Nephron progenitor cell (in vitro differentiated cells): ENCODE results near the gene BTBD16.

Experiments
- DNase-seq: peaks from one replicate; pipeline ENCODE4 v3.0.0; 2021
- H3K27ac Mint-ChIP-seq: 2 replicates; pipeline ENCODE4 v1.8.0; 2021; ENCODE audit warnings: mild to moderate bottlenecking, moderate library complexity, mixed read lengths
- H3K27me3 Mint-ChIP-seq: 2 replicates; pipeline ENCODE4 v1.8.0; 2021; ENCODE audit warnings: mild to moderate bottlenecking, low read depth, mixed read lengths; ENCODE audit not compliant: poor library complexity
- H3K36me3 Mint-ChIP-seq: 2 replicates; pipeline ENCODE4 v1.8.0; 2021; ENCODE audit warnings: low read depth, mixed read lengths
- H3K4me1 Mint-ChIP-seq: 2 replicates; pipeline ENCODE4 v1.8.0; 2021; ENCODE audit warnings: mixed read lengths
- H3K4me3 Mint-ChIP-seq: 2 replicates; pipeline ENCODE4 v1.8.0; 2021; ENCODE audit warnings: mild to moderate bottlenecking, moderate library complexity, mixed read lengths
- H3K9me3 Mint-ChIP-seq: 2 replicates; pipeline ENCODE4 v1.8.0; 2021; ENCODE audit warnings: mild to moderate bottlenecking, moderate library complexity, mixed read lengths
- TF ChIP-seq, protein P1 (sequence below): fragments of 200-600 bp; sonication (generic); IDR thresholded peaks from 2 replicates; pipeline ENCODE4 v1.5.0; 2021; ENCODE audit warnings: antibody characterized with exemption

Gene BTBD16

DNA sequence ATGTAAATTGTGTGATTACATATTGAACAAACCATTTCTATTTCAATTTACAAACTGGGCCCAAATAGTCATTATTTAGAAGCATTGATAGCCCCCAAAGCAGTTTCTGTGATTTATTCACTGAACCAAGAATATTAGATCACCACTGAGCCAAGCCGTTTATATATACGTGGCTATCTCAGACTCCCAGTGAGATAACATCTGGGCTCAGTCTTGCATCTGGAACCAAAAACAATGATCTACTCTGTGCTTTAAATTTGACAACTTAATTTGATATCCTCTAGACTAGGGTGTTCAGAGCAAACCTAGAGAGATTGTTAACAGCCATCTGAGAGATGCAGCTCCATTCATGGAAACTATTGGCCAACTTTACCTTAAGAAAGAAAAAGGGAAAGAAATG, 41.4 kb upstream of the BTBD16 start:
- Mint-ChIP-seq H3K9me3 (no peaks in the 10 kb centered on the region), H3K4me1 (peaks cover 6% of the 10 kb centered on the region), H3K4me3 (no peak overlapping the region), H3K36me3 (peaks cover 42% of the 10 kb centered on the region), H3K27ac (no peak overlapping the region), H3K27me3 (peaks cover 3% of the 10 kb centered on the region)
- TF ChIP-seq, protein P1, sequence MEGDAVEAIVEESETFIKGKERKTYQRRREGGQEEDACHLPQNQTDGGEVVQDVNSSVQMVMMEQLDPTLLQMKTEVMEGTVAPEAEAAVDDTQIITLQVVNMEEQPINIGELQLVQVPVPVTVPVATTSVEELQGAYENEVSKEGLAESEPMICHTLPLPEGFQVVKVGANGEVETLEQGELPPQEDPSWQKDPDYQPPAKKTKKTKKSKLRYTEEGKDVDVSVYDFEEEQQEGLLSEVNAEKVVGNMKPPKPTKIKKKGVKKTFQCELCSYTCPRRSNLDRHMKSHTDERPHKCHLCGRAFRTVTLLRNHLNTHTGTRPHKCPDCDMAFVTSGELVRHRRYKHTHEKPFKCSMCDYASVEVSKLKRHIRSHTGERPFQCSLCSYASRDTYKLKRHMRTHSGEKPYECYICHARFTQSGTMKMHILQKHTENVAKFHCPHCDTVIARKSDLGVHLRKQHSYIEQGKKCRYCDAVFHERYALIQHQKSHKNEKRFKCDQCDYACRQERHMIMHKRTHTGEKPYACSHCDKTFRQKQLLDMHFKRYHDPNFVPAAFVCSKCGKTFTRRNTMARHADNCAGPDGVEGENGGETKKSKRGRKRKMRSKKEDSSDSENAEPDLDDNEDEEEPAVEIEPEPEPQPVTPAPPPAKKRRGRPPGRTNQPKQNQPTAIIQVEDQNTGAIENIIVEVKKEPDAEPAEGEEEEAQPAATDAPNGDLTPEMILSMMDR = no peak
- no peak for DNase-seq

GRCh38 chr10:122230222-122230621, 40.9 kb upstream of the BTBD16 start:
- no peaks in the 10 kb centered on the region for H3K9me3 Mint-ChIP-seq
- DNase-seq = no peak
- no peak overlapping the region for H3K27ac Mint-ChIP-seq
- peaks cover 6% of the 10 kb centered on the region for H3K4me1 Mint-ChIP-seq
- peaks cover 3% of the 10 kb centered on the region for H3K27me3 Mint-ChIP-seq
- H3K4me3 Mint-ChIP-seq = no peak overlapping the region
- peaks cover 39% of the 10 kb centered on the region for H3K36me3 Mint-ChIP-seq
- TF ChIP-seq, protein P1 = no peak

DNA sequence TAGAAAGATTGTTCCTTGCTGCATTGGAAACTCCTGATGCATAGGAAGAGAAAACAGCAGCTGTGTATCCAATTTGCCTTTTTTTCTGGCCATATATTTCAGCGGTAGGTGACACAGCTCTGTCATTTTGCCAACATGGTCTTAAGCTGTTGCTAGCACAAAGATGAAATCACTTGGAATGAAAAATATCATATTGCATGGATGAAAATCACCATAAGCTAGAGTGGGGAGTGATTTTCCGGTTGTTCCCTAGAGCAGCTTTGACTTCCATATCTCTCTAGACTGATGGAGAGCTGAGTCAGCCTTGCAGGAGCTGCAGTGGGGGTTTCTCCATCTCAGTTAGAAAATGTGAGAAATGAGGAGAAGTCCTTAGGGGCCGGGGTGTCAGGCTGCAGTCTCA, 38.3 kb upstream of the BTBD16 start:
- H3K9me3 Mint-ChIP-seq = no peaks in the 10 kb centered on the region
- DNase-seq = no peak
- no peak overlapping the region for H3K27ac Mint-ChIP-seq
- H3K4me1 Mint-ChIP-seq = peaks cover 6% of the 10 kb centered on the region
- TF ChIP-seq, protein P1 = no peak
- H3K4me3 Mint-ChIP-seq = no peak overlapping the region
- H3K36me3 Mint-ChIP-seq = peaks cover 42% of the 10 kb centered on the region
- peaks cover 3% of the 10 kb centered on the region for H3K27me3 Mint-ChIP-seq

DNA sequence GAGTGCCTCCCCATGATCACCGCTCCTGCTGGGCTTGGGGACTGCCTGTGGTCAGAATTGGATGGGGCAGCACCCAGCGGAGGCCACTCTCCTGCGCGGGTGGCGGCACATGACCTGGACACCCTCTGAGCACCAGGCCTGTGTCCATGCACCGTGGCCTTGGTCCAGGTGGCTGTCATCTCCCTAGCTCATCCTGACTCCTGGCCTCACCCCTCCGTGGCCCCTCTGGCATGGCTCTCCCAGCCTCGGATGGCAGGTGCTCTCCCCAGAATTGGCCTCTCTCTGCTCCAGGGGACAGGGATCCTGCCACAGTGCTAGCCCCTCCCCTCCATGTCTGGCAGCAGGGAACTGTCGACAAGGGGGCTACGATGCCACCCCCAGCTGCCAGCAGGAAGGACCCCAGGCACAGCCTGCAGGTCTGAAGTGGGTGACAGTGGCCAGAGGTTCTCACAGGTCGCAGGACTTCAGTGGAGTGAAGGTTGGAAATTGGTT, 37.2 kb upstream of the BTBD16 start:
- peaks cover 3% of the 10 kb centered on the region for H3K27me3 Mint-ChIP-seq
- TF ChIP-seq, protein P1 = no peak
- peaks cover 6% of the 10 kb centered on the region for H3K4me1 Mint-ChIP-seq
- no peaks in the 10 kb centered on the region for H3K9me3 Mint-ChIP-seq
- DNase-seq = no peak
- no peak overlapping the region for H3K27ac Mint-ChIP-seq
- peaks cover 46% of the 10 kb centered on the region for H3K36me3 Mint-ChIP-seq
- H3K4me3 Mint-ChIP-seq = no peak overlapping the region

DNA sequence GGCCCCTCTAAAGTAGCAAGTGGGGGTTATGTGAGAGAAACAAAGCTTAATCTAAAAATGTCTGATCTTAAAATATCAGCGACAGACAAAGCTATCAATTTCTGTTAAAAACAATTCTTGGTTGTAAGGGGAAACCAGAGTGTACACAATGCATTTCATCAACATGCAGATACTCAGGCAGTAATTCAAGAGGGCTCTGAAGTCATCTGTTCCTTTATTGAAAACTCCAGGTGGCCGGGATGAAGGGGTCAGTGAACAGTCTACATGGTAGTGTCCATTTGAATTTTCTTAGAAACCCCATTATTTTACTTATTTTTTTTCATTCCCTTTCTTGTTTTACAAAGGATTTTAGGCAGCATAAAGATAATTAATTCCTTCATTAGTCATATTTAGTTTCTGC, 36.7 kb upstream of the BTBD16 start:
- no peak overlapping the region for H3K4me3 Mint-ChIP-seq
- H3K27ac Mint-ChIP-seq = no peak overlapping the region
- peaks cover 45% of the 10 kb centered on the region for H3K36me3 Mint-ChIP-seq
- TF ChIP-seq, protein P1 = no peak
- DNase-seq = no peak
- no peaks in the 10 kb centered on the region for H3K9me3 Mint-ChIP-seq
- H3K4me1 Mint-ChIP-seq = peaks cover 6% of the 10 kb centered on the region
- H3K27me3 Mint-ChIP-seq = peaks cover 3% of the 10 kb centered on the region

- DNase-seq = no peak
- TF ChIP-seq, protein P1 = no peak
- H3K36me3 Mint-ChIP-seq = peaks cover 52% of the 10 kb centered on the region
- no peaks in the 10 kb centered on the region for H3K9me3 Mint-ChIP-seq
- H3K27ac Mint-ChIP-seq = peak overlapping the region; percentile 77
- peaks cover 3% of the 10 kb centered on the region for H3K27me3 Mint-ChIP-seq
- H3K4me3 Mint-ChIP-seq = no peak overlapping the region
- peaks cover 6% of the 10 kb centered on the region for H3K4me1 Mint-ChIP-seq
These were observed 34.3 kb upstream of the BTBD16 start for GRCh38 chr10:122236690-122237306.
